GM12878 (cell line): ENCODE results near the gene CHP1. TPM values are rescaled to one million over a fixed set of nuclear protein-coding genes. Genes with fewer than 3 reads are reported as not detected.

Source experiments
- ATAC-seq: fragments of 200-7000 bp; cut with Tn5 transposase; 3 replicates; pipeline ENCODE4 v1.9.1; 2020; ENCODE audit warnings: mild to moderate bottlenecking, moderate library complexity
- BruUV-seq: library from RNA; stranded (reverse); fragments of 400-500 nt; replicated peaks from 2 replicates; lab custom pipeline; 2021; lab: Mats Ljungman, UMichigan
- CTCF ChIA-PET: fragments of 300-600 bp; sonication (Branson Sonifier 250); formaldehyde crosslinking; extraction: SDS; loops from one replicate; lab custom pipeline; 2021; ENCODE audit warnings: inconsistent platforms; lab: Yijun Ruan, JAX
- POLR2A ChIA-PET: fragments of 350-600 bp; formaldehyde crosslinking; extraction: SDS; loops from one replicate; lab custom pipeline; 2021; ENCODE audit warnings: inconsistent platforms; lab: Charles Lee
- RAD21 ChIA-PET: fragments of 300-600 bp; sonication (Branson Sonifier 250); formaldehyde crosslinking; loops from one replicate; lab custom pipeline; 2023; ENCODE audit warnings: antibody characterized with exemption; ENCODE audit not compliant: unreplicated experiment; lab: Charles Lee
- SMC1A ChIA-PET: fragments of 300-600 bp; sonication (Branson Sonifier 250); formaldehyde crosslinking; loops from one replicate; lab custom pipeline; 2023; ENCODE audit not compliant: unreplicated experiment, uncharacterized antibody; lab: Charles Lee
- DNase-seq: peaks from one replicate; pipeline ENCODE4 v3.0.0-alpha.2; 2011; ENCODE audit warnings: low read depth, low spot score
- FAIRE-seq: peaks from 3 replicates; lab custom pipeline; 2011; peaks lifted over from hg19 to GRCh38; lab: Jason Lieb, UNC
- H2AFZ ChIP-seq: 2 replicates; pipeline ENCODE4 v1.6.0; 2011; ENCODE audit warnings: low read depth, low read length, control low read depth; ENCODE audit not compliant: control insufficient read depth
- H3K27ac ChIP-seq: 2 replicates; pipeline ENCODE4 v1.5.1; 2011; ENCODE audit warnings: control low read depth; ENCODE audit not compliant: control insufficient read depth, insufficient read depth
- H3K27me3 ChIP-seq, 2 experiments: replicated peaks in 1 of 2; 2 replicates each; pipeline versions ENCODE4 v1.6.0 to v1.6.1; 2011; ENCODE audit warnings: low read length in 1 of 2; ENCODE audit not compliant: control insufficient read depth in 2 of 2, insufficient read depth in 2 of 2
- H3K36me3 ChIP-seq, 2 experiments: 2 replicates each; pipeline ENCODE4 v1.5.1; 2011; ENCODE audit warnings: low read length in 1 of 2; ENCODE audit not compliant: control insufficient read depth in 2 of 2, insufficient read depth in 2 of 2
- H3K4me1 ChIP-seq: 2 replicates; pipeline ENCODE4 v1.6.1; 2011; ENCODE audit warnings: mild to moderate bottlenecking, low read length, moderate library complexity, mixed read lengths; ENCODE audit not compliant: control insufficient read depth, insufficient read depth
- H3K4me2 ChIP-seq: 2 replicates; pipeline ENCODE4 v1.6.0; 2011; ENCODE audit warnings: control low read depth; ENCODE audit not compliant: control insufficient read depth, insufficient read depth
- H3K4me3 ChIP-seq: fragments of 200-600 bp; sonication (generic); 2 replicates; pipeline ENCODE4 v1.5.1; 2016
- H3K79me2 ChIP-seq: 2 replicates; pipeline ENCODE4 v1.6.0; 2011; ENCODE audit warnings: low read length; ENCODE audit not compliant: control insufficient read depth, insufficient read depth
- H3K9ac ChIP-seq: 2 replicates; pipeline ENCODE4 v1.8.0; 2011; ENCODE audit warnings: low read length, control low read depth, mixed read lengths; ENCODE audit not compliant: control insufficient read depth, insufficient read depth
- H3K9me3 ChIP-seq: replicated peaks from 3 replicates; pipeline ENCODE4 v1.5.1; 2011; ENCODE audit warnings: mild to moderate bottlenecking, low read length; ENCODE audit not compliant: control insufficient read depth, insufficient read depth
- H4K20me1 ChIP-seq: 2 replicates; pipeline ENCODE4 v1.6.0; 2011; ENCODE audit not compliant: control insufficient read depth, insufficient read depth
- ASH2L ChIP-seq: fragments of 300-600, 200-600 bp; sonication (generic); IDR thresholded peaks from 2 replicates; pipeline ENCODE4 v1.6.1; 2017; ENCODE audit warnings: low read depth, mild to moderate bottlenecking, borderline replicate concordance
- CEBPB ChIP-seq, 2 experiments: fragments of 150-350 bp in 1 of 2; IDR thresholded peaks; 2 replicates each; pipeline ENCODE4 v1.6.1; 2012 to 2014; ENCODE audit warnings: low read depth in 2 of 2, low read length in 2 of 2, borderline replicate concordance in 1 of 2, inconsistent platforms in 1 of 2
- EP300 ChIP-seq, 2 experiments: fragments of 150-350 bp in 1 of 2; IDR thresholded peaks; 2 replicates each; pipeline ENCODE4 v1.6.1; 2011 to 2012; ENCODE audit warnings: low read depth in 2 of 2, low read length in 2 of 2, borderline replicate concordance in 1 of 2, improper control_type of control experiment in 1 of 2, inconsistent platforms in 1 of 2; ENCODE audit not compliant: control insufficient read depth in 1 of 2
- FOXK2 ChIP-seq: fragments of 450-650 bp; IDR thresholded peaks from 2 replicates; pipeline ENCODE4 v1.6.1; 2017; ENCODE audit warnings: mild to moderate bottlenecking, moderate library complexity
- GATAD2B ChIP-seq: fragments of 450-650 bp; conservative IDR thresholded peaks from 2 replicates; pipeline ENCODE4 v1.6.1; 2017; ENCODE audit warnings: low read depth, mild to moderate bottlenecking, moderate library complexity
- IKZF1 ChIP-seq: fragments of 450-650 bp; conservative IDR thresholded peaks from 2 replicates; pipeline ENCODE4 v1.6.1; 2017; ENCODE audit warnings: antibody characterized with exemption, mild to moderate bottlenecking
- RB1 ChIP-seq: fragments of 450-650 bp; formaldehyde crosslinking; IDR thresholded peaks from 2 replicates; pipeline ENCODE4 v1.6.1; 2017; ENCODE audit warnings: mild to moderate bottlenecking, borderline replicate concordance
- ZNF217 ChIP-seq: fragments of 450-650 bp; IDR thresholded peaks from 2 replicates; pipeline ENCODE4 v1.6.1; 2017; ENCODE audit warnings: antibody characterized with exemption, mild to moderate bottlenecking
- WGBS: methylation state at CpG from one replicate; pipeline ENCODE4 v1.1.6; 2016; ENCODE audit warnings: low lambda C conversion rate; ENCODE audit not compliant: insufficient replicate concordance, insufficient coverage; ENCODE audit errors: missing lambda C conversion rate; 5-methylcytosine and 5-hydroxymethylcytosine counted together
- in situ Hi-C: fragments of 300-500 bp; cut with MboI; formaldehyde crosslinking; loops from 9 replicates; pipeline ENCODE4 v1.14.3; 2018; ENCODE audit warnings: mixed read lengths
- intact Hi-C: fragments of 100-400 bp; cut with micrococcal nuclease; formaldehyde crosslinking; loops from one replicate; pipeline ENCODE4 v1.14.2; 2022; ENCODE audit not compliant: unreplicated experiment
- polyA plus RNA-seq, 11 experiments: library from polyadenylated mRNA; depleted of rRNA in 4 of 11; unstranded in 6 of 11; stranded (reverse) in 5 of 11; fragments of >200 nt; fragmentation: Nextera tagmentation in 4 of 11; fragmentation: Illumina TruSeq in 1 of 11; extraction: Ambion mirVana in 4 of 11; extraction: Trizol in 1 of 11; gene quantifications; 1 replicate in 1 of 11; 2 replicates in 10 of 11; pipeline versions ENCODE4 v1.2.1 to v1.2.3, GENCODE V29; 2011 to 2016; ENCODE audit warnings: inconsistent platforms in 2 of 11, missing spikeins in 2 of 11, low read depth in 1 of 11
- total RNA-seq, 4 experiments: library from RNA; depleted of rRNA in 3 of 4; stranded (reverse); fragments of >200 nt in 3 of 4; fragmentation: Illumina TruSeq in 1 of 4; extraction: Trizol in 1 of 4; gene quantifications; 2 replicates each; pipeline versions ENCODE4 v1.2.1 to v1.2.3, GENCODE V29; 2013 to 2021

Gene CHP1
- total and polyA plus RNA-seq, 10 of the 15 experiments (the other 5 are each of a cell fraction or from before 2014, with no cell fraction given), result 25.7 to 45.9 (median 39.1) TPM

DNA sequence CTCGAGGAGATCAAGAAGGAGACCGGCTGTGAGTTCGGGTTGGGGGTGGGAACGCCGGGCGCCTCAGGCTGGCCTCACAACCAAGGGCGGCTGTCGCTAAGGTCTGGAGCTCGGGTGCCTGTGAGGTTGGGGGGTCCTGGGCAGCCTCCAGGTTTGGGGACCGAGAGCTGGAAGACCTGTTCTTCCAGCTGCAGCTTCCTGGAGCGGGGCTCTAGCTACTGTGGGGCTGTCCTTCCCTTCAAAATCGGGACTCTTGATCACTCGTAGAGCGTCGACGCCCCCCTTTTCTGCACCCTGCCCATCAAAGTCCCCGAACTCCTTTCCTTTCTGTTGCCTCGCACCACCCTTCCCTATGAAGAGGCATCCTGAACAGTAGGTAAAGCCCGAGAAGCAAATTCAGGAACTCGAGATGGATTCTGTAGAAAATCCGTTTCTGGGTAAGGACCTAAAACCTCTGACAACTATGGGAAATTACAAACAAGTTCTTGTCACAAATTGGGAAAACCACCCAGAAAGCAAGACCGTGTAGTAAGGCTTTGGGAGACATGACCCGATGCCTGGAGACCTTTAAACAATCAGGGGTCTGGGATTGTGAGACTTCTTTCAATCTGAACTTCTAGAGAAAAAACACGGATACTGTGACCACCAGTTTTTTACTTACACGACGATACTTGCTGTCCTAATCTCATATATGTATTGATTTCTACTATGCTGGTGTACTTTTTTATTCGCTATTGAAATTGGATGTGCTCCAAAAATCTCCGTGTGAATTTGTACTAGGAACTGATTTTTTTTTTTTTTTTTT, 556 bp downstream of the CHP1 start:
- Histone ChIP-seq H3K27ac (peak overlapping the region; percentile 89), H3K4me3 (peak overlapping the region; percentile 86), H4K20me1 (no peaks in the 10 kb centered on the region), H2AFZ (peak overlapping the region; percentile 99), H3K4me1 (peaks cover 2% of the 10 kb centered on the region; the same call in 1 of the 2 replicates), H3K79me2 (peaks cover 10% of the 10 kb centered on the region), H3K9me3 (no peaks in the 10 kb centered on the region), H3K4me2 (peak overlapping the region; percentile 62), H3K9ac (peak overlapping the region; percentile 85), H3K27me3 (no peaks in the 10 kb centered on the region), H3K36me3 (no peaks in the 10 kb centered on the region)
- intact Hi-C loops (loop anchor here (1.0 to 5.0 kb wide), 3 partner anchors 51 to 171 kb away; partner anchors contain the start of genes NDUFAF1, NUSAP1 and OIP5), in situ Hi-C loops (no loop called here)
- POLR2A ChIA-PET, result interaction anchor here (0.6 to 1.3 kb wide), 5 partner anchors 52 to 462 kb away, joined by 3 to 7 read pairs (median 4); partner anchors contain the start of genes C15orf62, NUSAP1 and OIP5
- no peak for DNase-seq
- TSS peak; percentile 60 for BruUV-seq
- CTCF ChIA-PET, result interaction anchor here (0.6 to 2.0 kb wide), 20 partner anchors 9 to 429 kb away, joined by 3 to 17 read pairs (median 4); partner anchors contain the start of genes NUSAP1 and OIP5
- no peak for FAIRE-seq
- peak; percentile 76 for ATAC-seq
- SMC1A ChIA-PET, result interaction anchor here (0.7 to 1.5 kb wide), 5 partner anchors 31 to 115 kb away, joined by 3 to 6 read pairs (median 3); partner anchors contain the start of genes INO80, NUSAP1 and OIP5
- WGBS, result 6% methylated on average over 28 of the region's 28 CpGs
- TF ChIP-seq ASH2L (0 out of 2 replicates have a peak, but pooled peaks have one; percentile 0), EP300 (IDR thresholded peaks at IDR 0.05; ENCODE audit: borderline replicate concordance in 1 of 2, control insufficient read depth in 1 of 2, low read depth in 2 of 2, low read length in 2 of 2) (0 out of 4 replicates have a peak, but pooled peaks of 1 of the 2 experiments have one; percentile 5), FOXK2 (no peak), RB1 (no peak), IKZF1 (no peak), ZNF217 (no peak), GATAD2B (peak; percentile 14; the same call in 1 of the 2 replicates), CEBPB (IDR thresholded peaks at IDR 0.05; ENCODE audit: borderline replicate concordance in 1 of 2, low read depth in 2 of 2, low read length in 2 of 2) (no peak)
- RAD21 ChIA-PET, result interaction anchor here (0.6 to 1.4 kb wide), 11 partner anchors 23 to 326 kb away, joined by 3 to 6 read pairs (median 4); partner anchors contain the start of genes NUSAP1 and OIP5
